ENCODE data around the gene DPYSL4.

DNA sequence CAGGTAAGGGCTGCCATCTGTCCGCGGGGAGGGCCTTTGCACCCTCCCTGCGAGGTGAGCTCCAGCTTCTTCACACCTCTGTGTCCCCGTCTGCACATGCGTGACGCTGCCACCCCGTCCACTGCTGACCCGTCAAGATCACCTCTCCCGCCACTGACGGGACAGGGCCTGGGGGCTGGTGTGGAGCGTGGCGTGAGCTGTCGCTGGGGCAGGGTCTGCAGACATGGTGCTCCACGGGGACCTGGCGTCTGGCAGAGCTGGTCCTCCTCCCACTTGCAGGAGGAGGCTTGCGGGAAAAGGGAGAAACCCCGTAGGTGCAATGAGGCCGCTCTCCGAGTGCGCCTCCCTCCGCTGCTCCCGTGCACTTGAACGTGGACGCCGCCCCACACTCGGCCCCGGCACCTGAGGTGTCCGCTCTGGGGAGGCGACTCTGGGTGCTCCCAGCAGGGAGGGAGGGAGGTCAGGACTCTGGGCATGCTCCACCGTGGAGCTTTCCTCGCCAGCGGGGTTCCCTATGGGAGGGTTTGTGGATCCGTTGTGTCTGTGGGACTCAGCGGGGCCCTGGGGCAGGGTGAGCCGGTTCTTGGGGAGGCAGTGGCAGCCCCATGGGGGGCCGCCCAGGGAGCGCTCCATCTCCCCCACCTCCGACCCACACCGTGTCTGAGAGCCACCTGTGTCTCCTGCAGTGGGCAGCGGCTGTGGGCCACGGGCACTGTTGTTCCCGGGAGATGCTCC lies 17.6 kb upstream of the DPYSL4 start:
- TF ChIP-seq, protein P1, sequence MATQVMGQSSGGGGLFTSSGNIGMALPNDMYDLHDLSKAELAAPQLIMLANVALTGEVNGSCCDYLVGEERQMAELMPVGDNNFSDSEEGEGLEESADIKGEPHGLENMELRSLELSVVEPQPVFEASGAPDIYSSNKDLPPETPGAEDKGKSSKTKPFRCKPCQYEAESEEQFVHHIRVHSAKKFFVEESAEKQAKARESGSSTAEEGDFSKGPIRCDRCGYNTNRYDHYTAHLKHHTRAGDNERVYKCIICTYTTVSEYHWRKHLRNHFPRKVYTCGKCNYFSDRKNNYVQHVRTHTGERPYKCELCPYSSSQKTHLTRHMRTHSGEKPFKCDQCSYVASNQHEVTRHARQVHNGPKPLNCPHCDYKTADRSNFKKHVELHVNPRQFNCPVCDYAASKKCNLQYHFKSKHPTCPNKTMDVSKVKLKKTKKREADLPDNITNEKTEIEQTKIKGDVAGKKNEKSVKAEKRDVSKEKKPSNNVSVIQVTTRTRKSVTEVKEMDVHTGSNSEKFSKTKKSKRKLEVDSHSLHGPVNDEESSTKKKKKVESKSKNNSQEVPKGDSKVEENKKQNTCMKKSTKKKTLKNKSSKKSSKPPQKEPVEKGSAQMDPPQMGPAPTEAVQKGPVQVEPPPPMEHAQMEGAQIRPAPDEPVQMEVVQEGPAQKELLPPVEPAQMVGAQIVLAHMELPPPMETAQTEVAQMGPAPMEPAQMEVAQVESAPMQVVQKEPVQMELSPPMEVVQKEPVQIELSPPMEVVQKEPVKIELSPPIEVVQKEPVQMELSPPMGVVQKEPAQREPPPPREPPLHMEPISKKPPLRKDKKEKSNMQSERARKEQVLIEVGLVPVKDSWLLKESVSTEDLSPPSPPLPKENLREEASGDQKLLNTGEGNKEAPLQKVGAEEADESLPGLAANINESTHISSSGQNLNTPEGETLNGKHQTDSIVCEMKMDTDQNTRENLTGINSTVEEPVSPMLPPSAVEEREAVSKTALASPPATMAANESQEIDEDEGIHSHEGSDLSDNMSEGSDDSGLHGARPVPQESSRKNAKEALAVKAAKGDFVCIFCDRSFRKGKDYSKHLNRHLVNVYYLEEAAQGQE (IDR thresholded peaks at IDR 0.05; ENCODE audit: insufficient read depth in 1 of 2, low read depth in 2 of 2, low read length in 2 of 2) = no peak
- TF ChIP-seq TAF1 (IDR thresholded peaks at IDR 0.05; ENCODE audit: borderline replicate concordance, insufficient read depth, low read length) = no peak
- TF ChIP-seq SIN3A (IDR thresholded peaks at IDR 0.05; ENCODE audit: borderline replicate concordance, insufficient read depth, low read length) = no peak

Measured in PFSK-1 (cell line).